Left ventricle myocardium inferior (tissue), 1 donor: ENCODE measurements around the gene TMEM60. TPM values are rescaled to one million over a fixed set of nuclear protein-coding genes. Genes with fewer than 3 reads are reported as not detected.

Source experiments
- DNase-seq: peaks from one replicate; pipeline ENCODE4 v3.0.0-alpha.2; 2020
- H3K27ac ChIP-seq: fragments of 200-600 bp; replicated peaks from 2 replicates; pipeline ENCODE4 v1.8.0; 2021
- H3K27me3 ChIP-seq: fragments of 200-600 bp; 2 replicates; pipeline ENCODE4 v1.8.0; 2021; ENCODE audit warnings: low read depth
- H3K36me3 ChIP-seq: fragments of 200-600 bp; 2 replicates; pipeline ENCODE4 v1.8.0; 2021
- H3K4me1 ChIP-seq: fragments of 200-600 bp; 2 replicates; pipeline ENCODE4 v1.8.0; 2021
- H3K4me3 ChIP-seq: fragments of 200-600 bp; 2 replicates; pipeline ENCODE4 v1.8.0; 2021; ENCODE audit warnings: mild to moderate bottlenecking, moderate library complexity
- H3K9me3 ChIP-seq: fragments of 200-600 bp; replicated peaks from 2 replicates; pipeline ENCODE4 v1.8.0; 2021
- CTCF ChIP-seq: fragments of 200-600 bp; IDR thresholded peaks from 2 replicates; pipeline ENCODE4 v1.8.0; 2021; ENCODE audit warnings: antibody characterized with exemption, mild to moderate bottlenecking, borderline replicate concordance
- intact Hi-C: fragments of 100-400 bp; cut with micrococcal nuclease; formaldehyde crosslinking; loops from one replicate; pipeline ENCODE4 v1.11.0; 2022
- total RNA-seq: library from RNA; stranded (reverse); fragmentation: NEBNext Ultra II Directional; extraction: Animal tissue kit (Norgen Biotek cat#: 25700); gene quantifications from one replicate; pipeline ENCODE4 v1.2.1, GENCODE V29; 2021
- donor health status: DM: no; HTN: yes; CAD: no; lungs with severe emphysema.

TMEM60 gene
- total RNA-seq, 1 donor from 2014 or later = 8.2 TPM

- peak overlapping the region; percentile 97 for H3K4me3 ChIP-seq
- intact Hi-C loops = no loop called here
- no peaks in the 10 kb centered on the region for H3K27me3 ChIP-seq
- peaks cover 60% of the 10 kb centered on the region for H3K4me1 ChIP-seq
- no peaks in the 10 kb centered on the region for H3K36me3 ChIP-seq
- DNase-seq = no peak
- H3K9me3 ChIP-seq = peaks cover 3% of the 10 kb centered on the region
- peak overlapping the region; percentile 88 for H3K27ac ChIP-seq
- TF ChIP-seq CTCF = no peak
Observed at GRCh38 chr7:77800158-77800557, 1.9 kb upstream of the TMEM60 start.

GRCh38 chr7:77799078-77799964 lies 1.1 kb upstream of the TMEM60 start:
- DNase-seq = peak; percentile 36
- Histone ChIP-seq H3K36me3 (peaks cover 7% of the 10 kb centered on the region), H3K4me1 (peaks cover 62% of the 10 kb centered on the region), H3K27me3 (no peaks in the 10 kb centered on the region), H3K27ac (peak overlapping the region; percentile 88), H3K9me3 (no peaks in the 10 kb centered on the region), H3K4me3 (peak overlapping the region; percentile 97)
- no peak for TF ChIP-seq CTCF
- intact Hi-C loops = no loop called here

- H3K36me3 ChIP-seq = peaks cover 15% of the 10 kb centered on the region
- H3K4me3 ChIP-seq = peak overlapping the region; percentile 97
- no peaks in the 10 kb centered on the region for H3K27me3 ChIP-seq
- H3K9me3 ChIP-seq = no peaks in the 10 kb centered on the region
- intact Hi-C loops = no loop called here
- peak overlapping the region; percentile 88 for H3K27ac ChIP-seq
- TF ChIP-seq CTCF = no peak
- peak; percentile 35 for DNase-seq
- peaks cover 61% of the 10 kb centered on the region for H3K4me1 ChIP-seq
Observed at GRCh38 chr7:77797734-77798393, 370 bp downstream of the TMEM60 start.

GRCh38 chr7:77796960-77797359 lies 1.3 kb downstream of the TMEM60 start:
- TF ChIP-seq CTCF = no peak
- Histone ChIP-seq H3K4me3 (peak overlapping the region; percentile 97), H3K27me3 (no peaks in the 10 kb centered on the region), H3K9me3 (no peaks in the 10 kb centered on the region), H3K36me3 (peaks cover 15% of the 10 kb centered on the region), H3K4me1 (peaks cover 61% of the 10 kb centered on the region), H3K27ac (no peak overlapping the region)
- DNase-seq = no peak
- intact Hi-C loops = no loop called here

- Histone ChIP-seq H3K36me3 (peaks cover 15% of the 10 kb centered on the region), H3K27me3 (no peaks in the 10 kb centered on the region), H3K4me3 (no peak overlapping the region), H3K9me3 (no peaks in the 10 kb centered on the region), H3K27ac (no peak overlapping the region), H3K4me1 (peaks cover 62% of the 10 kb centered on the region)
- TF ChIP-seq CTCF = no peak
- DNase-seq = no peak
- intact Hi-C loops = no loop called here
Observed at GRCh38 chr7:77796109-77796508, 2.1 kb downstream of the TMEM60 start.
